ENCODE data around the gene CFAP97.

CFAP97 gene

DNA sequence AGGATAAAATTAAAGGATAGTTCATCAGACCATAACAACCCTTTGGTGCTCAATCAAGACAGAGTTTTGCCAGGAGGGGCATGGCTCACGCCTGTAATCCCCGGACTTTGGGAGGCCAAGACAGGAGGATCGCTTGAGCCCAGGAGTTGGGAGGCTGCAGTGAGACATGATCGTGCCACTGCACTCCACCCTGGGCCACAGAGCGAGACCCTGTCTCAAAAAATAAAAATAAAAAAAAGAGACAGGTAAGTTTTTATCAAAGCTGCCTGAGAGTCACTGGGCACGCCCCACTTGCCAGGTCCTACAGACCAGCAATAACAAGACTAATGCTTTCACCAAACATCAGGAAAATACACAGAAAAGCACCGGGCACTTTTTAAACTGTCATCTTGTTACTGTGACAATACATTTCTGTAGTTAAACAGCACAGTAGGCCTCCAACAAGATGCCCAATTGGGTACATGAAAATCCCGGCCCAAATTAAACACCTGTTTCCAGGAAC is 765 bp downstream of the CFAP97 start:
- TF ChIP-seq, protein P1, sequence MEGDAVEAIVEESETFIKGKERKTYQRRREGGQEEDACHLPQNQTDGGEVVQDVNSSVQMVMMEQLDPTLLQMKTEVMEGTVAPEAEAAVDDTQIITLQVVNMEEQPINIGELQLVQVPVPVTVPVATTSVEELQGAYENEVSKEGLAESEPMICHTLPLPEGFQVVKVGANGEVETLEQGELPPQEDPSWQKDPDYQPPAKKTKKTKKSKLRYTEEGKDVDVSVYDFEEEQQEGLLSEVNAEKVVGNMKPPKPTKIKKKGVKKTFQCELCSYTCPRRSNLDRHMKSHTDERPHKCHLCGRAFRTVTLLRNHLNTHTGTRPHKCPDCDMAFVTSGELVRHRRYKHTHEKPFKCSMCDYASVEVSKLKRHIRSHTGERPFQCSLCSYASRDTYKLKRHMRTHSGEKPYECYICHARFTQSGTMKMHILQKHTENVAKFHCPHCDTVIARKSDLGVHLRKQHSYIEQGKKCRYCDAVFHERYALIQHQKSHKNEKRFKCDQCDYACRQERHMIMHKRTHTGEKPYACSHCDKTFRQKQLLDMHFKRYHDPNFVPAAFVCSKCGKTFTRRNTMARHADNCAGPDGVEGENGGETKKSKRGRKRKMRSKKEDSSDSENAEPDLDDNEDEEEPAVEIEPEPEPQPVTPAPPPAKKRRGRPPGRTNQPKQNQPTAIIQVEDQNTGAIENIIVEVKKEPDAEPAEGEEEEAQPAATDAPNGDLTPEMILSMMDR (IDR thresholded peaks at IDR 0.05), result no peak

DNA sequence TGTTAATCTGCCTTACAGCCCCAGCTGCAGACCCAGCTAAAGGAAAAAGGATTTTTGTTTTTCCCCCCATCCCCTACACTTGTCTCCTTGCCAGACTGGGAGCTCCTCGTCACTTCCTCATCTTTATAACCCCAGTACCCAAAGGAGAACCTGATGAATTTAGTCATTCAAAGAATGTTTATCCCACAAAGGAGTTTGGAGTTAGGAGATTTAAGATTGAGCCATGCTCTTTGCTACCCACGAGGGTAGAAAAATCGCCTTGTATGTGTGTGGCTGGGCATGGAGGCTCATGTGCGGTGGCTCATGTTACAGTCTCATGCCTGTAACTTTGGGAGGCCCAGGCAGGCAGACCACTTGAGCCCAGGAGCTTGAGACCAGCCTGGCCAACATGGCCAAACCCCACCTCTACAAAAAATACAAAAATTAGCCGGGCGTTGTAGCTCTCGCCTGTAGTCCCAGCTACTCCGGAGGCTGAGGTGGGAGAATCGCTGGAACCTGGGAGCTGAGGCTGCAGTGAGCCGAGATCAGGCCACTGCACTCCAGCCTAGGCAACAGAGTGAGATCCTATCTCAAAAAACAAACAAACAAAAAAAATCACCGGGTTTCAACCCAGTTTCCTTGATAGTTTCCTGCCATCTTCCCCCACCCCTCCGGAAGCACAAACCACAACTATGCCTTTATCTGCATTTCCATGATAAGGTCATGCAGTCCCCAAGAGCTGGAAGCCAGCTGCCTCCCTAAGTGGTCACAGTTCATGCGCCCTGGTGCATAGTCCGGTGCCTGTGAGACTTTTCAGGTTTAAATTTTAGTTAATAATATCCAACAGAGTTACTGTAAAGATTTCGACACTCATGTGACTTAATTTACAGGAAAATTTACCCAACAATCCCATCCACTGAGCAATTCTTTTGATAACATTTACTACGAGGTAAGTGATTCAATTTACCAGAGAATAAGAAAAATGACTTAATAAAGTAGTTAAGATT is 1.5 kb downstream of the CFAP97 start:
- TF ChIP-seq, protein P1 (IDR thresholded peaks at IDR 0.05), result no peak

DNA sequence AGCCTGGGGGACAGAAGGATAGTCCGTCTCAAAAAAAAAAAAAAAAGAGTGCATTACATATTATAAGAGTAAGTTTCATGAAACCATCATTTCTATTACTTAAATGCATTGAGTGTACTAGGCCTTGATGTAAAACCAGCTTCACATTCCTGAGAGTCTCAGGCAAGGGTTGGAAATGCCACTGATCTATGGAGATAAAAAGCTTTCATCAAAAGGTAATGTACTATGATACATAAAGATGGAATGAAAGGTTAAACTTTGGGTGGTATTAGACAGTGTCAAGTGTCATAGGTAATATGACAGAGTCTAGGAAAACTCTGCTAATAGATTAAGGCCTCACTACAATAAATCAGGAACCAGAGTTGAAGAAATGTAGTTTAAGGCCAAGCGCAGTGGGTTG is 7.4 kb downstream of the CFAP97 start:
- TF ChIP-seq, protein P1 (IDR thresholded peaks at IDR 0.05), result no peak

DNA sequence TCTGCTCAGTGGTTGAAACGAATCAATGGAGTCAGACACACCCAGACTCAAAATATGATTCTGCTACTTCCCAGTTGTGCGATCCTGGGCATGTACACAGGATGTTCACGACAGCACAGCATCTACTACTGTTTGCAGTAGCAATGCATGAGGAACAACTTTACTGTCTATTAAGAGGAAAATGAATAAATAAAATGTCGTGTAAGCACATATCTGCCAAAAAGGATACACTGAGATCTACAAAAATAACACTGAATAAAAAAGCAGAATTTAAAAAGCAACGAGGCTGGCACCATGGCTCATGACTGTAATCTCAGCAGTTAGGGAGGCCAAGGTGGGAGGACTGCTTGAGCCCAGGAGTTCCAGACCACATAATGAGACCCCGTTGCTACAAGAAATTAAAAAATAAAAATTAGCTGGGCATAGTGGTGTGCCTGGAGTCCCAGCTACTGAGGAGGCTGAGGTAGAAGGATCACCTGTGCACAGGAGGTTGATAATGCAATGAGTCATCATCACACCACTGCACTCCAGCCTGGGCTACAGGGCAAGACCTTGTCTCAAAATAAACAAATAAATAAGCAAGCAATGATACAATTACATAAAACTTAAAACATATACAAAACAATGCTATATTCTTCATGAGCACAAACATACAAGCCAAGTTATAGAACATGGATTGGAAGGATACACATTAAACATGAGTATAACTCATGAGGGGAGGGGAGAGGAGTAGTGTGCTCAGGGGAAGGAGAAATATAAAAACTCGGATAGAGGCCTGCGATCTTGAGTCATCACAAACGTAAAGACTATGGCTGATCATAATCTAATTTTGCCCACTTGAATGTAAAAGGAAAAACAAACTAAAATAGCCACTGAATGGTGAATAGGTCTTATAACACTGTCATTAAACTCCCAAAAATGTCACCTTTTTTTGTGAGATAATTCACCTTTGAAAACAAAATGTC is 8.6 kb downstream of the CFAP97 start:
- TF ChIP-seq, protein P1 (IDR thresholded peaks at IDR 0.05), result no peak

DNA sequence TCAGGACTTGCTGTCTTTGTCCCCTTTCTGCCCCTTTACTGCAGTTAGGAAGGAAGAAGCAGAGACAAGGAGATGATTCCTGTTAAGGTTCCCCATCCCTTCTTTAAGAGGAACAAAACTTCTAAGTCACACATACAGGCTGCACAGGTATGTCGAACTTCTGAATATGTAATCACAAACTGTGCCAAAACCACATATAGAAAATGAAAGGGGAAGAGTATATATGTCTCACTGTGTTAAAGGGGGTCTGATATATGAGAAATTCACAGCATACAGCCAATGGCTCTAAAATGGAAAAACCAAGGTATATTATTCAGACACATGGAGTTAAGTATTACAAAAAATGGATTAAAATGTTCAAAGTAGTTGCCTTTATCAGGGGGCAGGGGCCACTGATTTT is 11.7 kb downstream of the CFAP97 start:
- TF ChIP-seq, protein P1 (IDR thresholded peaks at IDR 0.05), result no peak

DNA sequence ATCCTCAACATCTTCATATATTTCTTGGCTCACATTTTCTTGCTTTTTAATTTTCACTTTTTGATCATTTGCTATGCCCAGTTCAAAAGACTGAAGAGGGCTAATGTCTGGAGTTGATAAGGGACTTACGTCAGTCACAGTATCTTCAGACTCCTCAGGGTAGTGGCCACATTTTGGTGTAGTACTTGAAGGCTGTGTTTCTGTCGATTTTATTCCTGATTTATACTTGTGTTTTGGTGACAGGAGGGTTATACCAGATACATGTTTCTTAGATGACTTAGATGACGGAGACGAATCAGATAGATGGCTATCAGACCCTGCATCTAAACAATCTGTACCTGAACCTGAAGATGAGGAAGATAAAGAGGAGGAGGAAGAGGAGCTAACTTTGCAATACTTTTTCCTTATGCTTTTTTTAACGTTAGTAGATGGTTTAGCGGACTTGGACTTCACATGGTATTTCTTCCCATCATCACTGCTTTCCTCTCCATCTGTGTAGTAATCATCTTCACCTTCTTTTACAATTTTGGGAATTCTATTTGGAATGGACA is 13.4 kb downstream of the CFAP97 start:
- TF ChIP-seq, protein P1 (IDR thresholded peaks at IDR 0.05), result no peak
